GM23338 (cell line): Measurements from ENCODE around the gene FLT3. TPM values are rescaled to one million over a fixed set of nuclear protein-coding genes. Genes with fewer than 3 reads are reported as not detected.

ENCODE experiments used
- ATAC-seq: fragments of 200-7000 bp; cut with Tn5 transposase; 3 replicates; pipeline ENCODE4 v1.9.1; 2020
- DNase-seq: peaks from one replicate; pipeline ENCODE4 v3.0.0-alpha.2; 2015; ENCODE audit warnings: low spot score
- H2AFZ ChIP-seq: fragments of 200-600 bp; sonication (generic); 2 replicates; pipeline ENCODE4 v1.8.0; 2016; ENCODE audit warnings: antibody characterized with exemption, mild to moderate bottlenecking, moderate library complexity
- H3F3A ChIP-seq: fragments of 200-600 bp; sonication (generic); replicated peaks from 2 replicates; pipeline ENCODE4 v1.8.0; 2017; ENCODE audit warnings: antibody characterized with exemption, mixed run types, low read depth
- H3K27ac ChIP-seq: fragments of 200-600 bp; sonication (generic); 2 replicates; pipeline ENCODE4 v1.6.1; 2016; ENCODE audit warnings: low read depth
- H3K27me3 ChIP-seq: fragments of 200-600 bp; sonication (generic); 2 replicates; pipeline ENCODE4 v1.8.0; 2016; ENCODE audit warnings: mild to moderate bottlenecking, mixed run types, moderate library complexity; ENCODE audit not compliant: insufficient read depth
- H3K36me3 ChIP-seq: fragments of 200-600 bp; sonication (generic); 2 replicates; pipeline ENCODE4 v1.8.0; 2016; ENCODE audit warnings: mild to moderate bottlenecking; ENCODE audit not compliant: insufficient read depth
- H3K4me1 ChIP-seq: fragments of 200-600 bp; sonication (generic); 2 replicates; pipeline ENCODE4 v1.8.0; 2016; ENCODE audit warnings: mild to moderate bottlenecking, moderate library complexity; ENCODE audit not compliant: insufficient read depth
- H3K4me2 ChIP-seq: fragments of 200-600 bp; sonication (generic); 2 replicates; pipeline ENCODE4 v1.7.1; 2017; ENCODE audit warnings: mixed run types
- H3K4me3 ChIP-seq: fragments of 200-600 bp; sonication (generic); 2 replicates; pipeline ENCODE4 v1.6.1; 2016; ENCODE audit warnings: mixed run types
- H3K79me2 ChIP-seq: fragments of 200-600 bp; sonication (generic); replicated peaks from 2 replicates; pipeline ENCODE4 v1.8.0; 2017; ENCODE audit warnings: mild to moderate bottlenecking; ENCODE audit not compliant: insufficient read depth
- H3K9me2 ChIP-seq: fragments of 200-600 bp; sonication (generic); 2 replicates; pipeline ENCODE4 v1.8.0; 2017; ENCODE audit not compliant: insufficient read depth
- H4K20me1 ChIP-seq: fragments of 200-600 bp; sonication (generic); replicated peaks from 2 replicates; pipeline ENCODE4 v1.8.0; 2017; ENCODE audit warnings: mild to moderate bottlenecking; ENCODE audit not compliant: insufficient read depth
- H3K27ac Mint-ChIP-seq: 2 replicates; pipeline ENCODE4 v1.8.0; 2020; ENCODE audit warnings: inconsistent platforms, mild to moderate bottlenecking, moderate library complexity, mixed read lengths
- H3K27me3 Mint-ChIP-seq: 3 replicates; pipeline ENCODE4 v1.8.0; 2022; ENCODE audit warnings: low read depth, mild to moderate bottlenecking, moderate library complexity, mixed read lengths, inconsistent platforms; ENCODE audit not compliant: insufficient read depth, poor library complexity
- H3K36me3 Mint-ChIP-seq: 3 replicates; pipeline ENCODE4 v1.8.0; 2021; ENCODE audit warnings: low read depth, mild to moderate bottlenecking, inconsistent platforms, moderate library complexity, mixed read lengths
- H3K4me1 Mint-ChIP-seq: 3 replicates; pipeline ENCODE4 v1.8.0; 2020; ENCODE audit warnings: mild to moderate bottlenecking, inconsistent platforms, mixed read lengths
- H3K4me3 Mint-ChIP-seq: 3 replicates; pipeline ENCODE4 v1.8.0; 2021; ENCODE audit warnings: moderate library complexity, mild to moderate bottlenecking, inconsistent platforms, mixed read lengths
- H3K9me3 Mint-ChIP-seq: 3 replicates; pipeline ENCODE4 v1.8.0; 2020; ENCODE audit warnings: moderate library complexity, mild to moderate bottlenecking, inconsistent platforms, mixed read lengths
- CREB1 ChIP-seq: fragments of 250-450 bp; sonication (Bioruptor Pico); IDR thresholded peaks from 2 replicates; pipeline ENCODE4 v1.5.0; 2020; ENCODE audit warnings: low read depth, mild to moderate bottlenecking, moderate library complexity
- EZH2 ChIP-seq: fragments of 200-600 bp; sonication (generic); IDR thresholded peaks from one replicate; pipeline ENCODE4 v1.8.0; 2017; ENCODE audit warnings: antibody characterized with exemption, mild to moderate bottlenecking, low read depth; ENCODE audit not compliant: unreplicated experiment
- EZH2phosphoT487 ChIP-seq: fragments of 200-600 bp; sonication (generic); IDR thresholded peaks from one replicate; pipeline ENCODE4 v1.8.1; 2018; ENCODE audit warnings: antibody characterized with exemption; ENCODE audit not compliant: unreplicated experiment
- JUNB ChIP-seq: IDR thresholded peaks from one replicate; pipeline ENCODE4 v1.6.1; 2016; ENCODE audit warnings: antibody characterized with exemption; ENCODE audit not compliant: unreplicated experiment
- NANOG ChIP-seq: IDR thresholded peaks from 2 replicates; pipeline ENCODE4 v1.6.1; 2016; ENCODE audit warnings: antibody characterized with exemption, borderline replicate concordance
- POLR2AphosphoS5 ChIP-seq: IDR thresholded peaks from 2 replicates; pipeline ENCODE4 v1.6.1; 2016; ENCODE audit warnings: antibody characterized with exemption, low read depth
- STAT1 ChIP-seq: IDR thresholded peaks from one replicate; pipeline ENCODE4 v1.6.1; 2016; ENCODE audit warnings: antibody characterized with exemption; ENCODE audit not compliant: unreplicated experiment
- ZNF114 ChIP-seq: fragments of 250-450 bp; sonication (Bioruptor Pico); IDR thresholded peaks from 2 replicates; pipeline ENCODE4 v1.5.0; 2020; ENCODE audit warnings: mild to moderate bottlenecking, moderate library complexity
- long read RNA-seq: library from polyadenylated mRNA; unstranded; transcript quantifications from one replicate; pipeline ENCODE4 v2.0.0, GENCODE V29; 2020; ENCODE audit not compliant: unreplicated experiment
- polyA plus RNA-seq: library from polyadenylated mRNA; unstranded; fragments of >200 nt; fragmentation: Nextera tagmentation; extraction: Ambion mirVana; gene quantifications from 2 replicates; pipeline ENCODE4 v1.2.1, GENCODE V29; 2016
- total RNA-seq: library from RNA; depleted of rRNA; stranded (reverse); fragments of >200 nt; shearing (Covaris generic); gene quantifications from 2 replicates; pipeline ENCODE4 v1.2.3, GENCODE V29; 2014; rRNA removed
- TF ChIP-seq, protein P1 (sequence below): IDR thresholded peaks from one replicate; pipeline ENCODE4 v1.6.1; 2018; ENCODE audit warnings: antibody characterized with exemption; ENCODE audit not compliant: unreplicated experiment
- TF ChIP-seq, protein P2 (sequence below): fragments of 250-450 bp; sonication (Bioruptor Pico); IDR thresholded peaks from 2 replicates; pipeline ENCODE4 v1.5.0; 2020; ENCODE audit warnings: mild to moderate bottlenecking, moderate library complexity
- TF ChIP-seq, protein P3 (sequence below): IDR thresholded peaks from 2 replicates; pipeline ENCODE4 v1.6.1; 2016; ENCODE audit warnings: antibody characterized with exemption
- TF ChIP-seq, protein P4 (sequence below), 2 experiments: fragments of 200-600 bp in 1 of 2; sonication (generic) in 1 of 2; conservative IDR thresholded peaks; 2 replicates each; pipeline versions ENCODE4 v1.5.1 to v1.6.1; 2016 to 2017; ENCODE audit warnings: antibody characterized with exemption in 2 of 2, low read depth in 2 of 2, mild to moderate bottlenecking in 2 of 2, moderate library complexity in 1 of 2

The FLT3 gene
- 0.17 and 0.66 TPM in 2 replicates for total RNA-seq
- polyA plus RNA-seq = 0.23 and 0.44 TPM in 2 replicates
- long read RNA-seq, partial matches to known transcripts = 0 of 1 reads
- long read RNA-seq, other reads (novel, unspliced or antisense) = 1 of 1 reads

DNA sequence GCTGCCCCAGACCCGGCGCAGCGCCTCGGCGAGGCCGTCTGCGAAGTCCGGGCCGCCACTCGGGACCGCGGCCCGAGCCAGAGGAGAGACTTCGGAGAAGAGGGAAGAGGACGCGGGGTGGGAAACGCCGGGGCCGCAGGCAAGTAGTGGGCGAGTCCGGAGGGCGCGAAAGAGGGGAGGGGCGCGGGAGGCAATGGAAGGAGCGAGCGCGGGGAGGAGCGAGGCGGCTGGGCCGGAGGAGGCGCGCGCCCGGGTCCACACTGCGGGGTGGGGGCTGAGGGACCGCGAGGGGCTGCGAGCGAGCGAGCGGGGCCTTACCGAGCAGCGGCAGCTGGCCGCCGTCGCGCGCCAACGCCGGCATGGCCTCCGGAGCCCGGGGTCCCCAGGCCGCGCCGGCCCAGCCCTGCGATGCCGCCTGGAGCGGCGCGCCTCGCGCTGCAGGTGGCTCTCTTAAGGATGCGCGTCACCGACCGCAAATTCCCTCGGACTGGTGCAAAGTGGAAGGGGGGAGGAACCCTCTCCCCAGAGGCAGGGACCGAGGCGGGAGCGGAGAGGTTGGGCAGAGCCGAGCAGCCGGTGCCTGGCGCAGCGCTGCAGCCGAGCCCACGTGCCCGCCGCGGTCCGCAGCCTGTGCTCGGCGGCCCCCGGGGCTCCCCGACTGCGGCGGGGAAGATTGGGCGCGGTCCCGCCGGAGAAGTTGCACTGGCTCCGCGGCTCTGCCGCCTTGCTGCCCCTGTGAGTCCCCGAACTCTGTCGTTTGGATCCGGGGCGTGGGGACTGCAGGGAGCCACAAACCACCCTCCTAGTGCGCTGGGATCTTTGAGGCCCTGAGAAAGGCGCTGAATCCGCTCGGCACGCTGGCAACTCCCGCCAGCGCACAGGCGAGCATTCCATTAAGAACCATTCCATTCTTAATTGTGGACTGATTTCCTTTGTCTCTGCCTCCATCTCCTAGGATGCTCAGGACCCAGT lies at the start of gene FLT3:
TSS of gene FLT3 (minus strand) at position 427 of the 972 bp plus-strand sequence. CDS start at position 361, 66 bp downstream.
- 0 out of 2 replicates have a peak, but pooled peaks cover 3% of the 10 kb centered on the region for H3F3A ChIP-seq
- no peaks in the 10 kb centered on the region for H4K20me1 ChIP-seq
- peak within 1 kb of the TSS; percentile 67 for H2AFZ ChIP-seq
- peaks cover 38% of the 10 kb centered on the region for H3K27me3 Mint-ChIP-seq
- peak within 1 kb of the TSS; percentile 82 for H3K4me3 ChIP-seq
- H3K4me1 Mint-ChIP-seq = peaks cover 9% of the 10 kb centered on the region
- H3K4me2 ChIP-seq = peak within 1 kb of the TSS; percentile 82
- DNase-seq (peak; percentile 84), ATAC-seq (peak; percentile 87)
- no peak within 1 kb of the TSS for H3K27ac ChIP-seq
- no peak within 1 kb of the TSS for H3K27ac Mint-ChIP-seq
- H3K9me2 ChIP-seq = no peaks in the 10 kb centered on the region
- no peaks in the 10 kb centered on the region for H3K36me3 Mint-ChIP-seq
- H3K4me1 ChIP-seq = peaks cover 6% of the 10 kb centered on the region
- H3K4me3 Mint-ChIP-seq = peak within 1 kb of the TSS; percentile 78
- no peaks in the 10 kb centered on the region for H3K36me3 ChIP-seq
- no peaks in the 10 kb centered on the region; the same call in 2 of the 3 replicates for H3K9me3 Mint-ChIP-seq
- no peaks in the 10 kb centered on the region for H3K79me2 ChIP-seq
- H3K27me3 ChIP-seq = peaks cover 64% of the 10 kb centered on the region
- TF ChIP-seq JUNB (no peak), EZH2 (peak; percentile 66), ZNF114 (no peak), STAT1 (no peak), CREB1 (CRISPR knock-in tag) (peak; percentile 45; the same call in 1 of the 2 replicates), POLR2AphosphoS5 (no peak), NANOG (no peak), EZH2phosphoT487 (no peak)
- TF ChIP-seq, protein P1, sequence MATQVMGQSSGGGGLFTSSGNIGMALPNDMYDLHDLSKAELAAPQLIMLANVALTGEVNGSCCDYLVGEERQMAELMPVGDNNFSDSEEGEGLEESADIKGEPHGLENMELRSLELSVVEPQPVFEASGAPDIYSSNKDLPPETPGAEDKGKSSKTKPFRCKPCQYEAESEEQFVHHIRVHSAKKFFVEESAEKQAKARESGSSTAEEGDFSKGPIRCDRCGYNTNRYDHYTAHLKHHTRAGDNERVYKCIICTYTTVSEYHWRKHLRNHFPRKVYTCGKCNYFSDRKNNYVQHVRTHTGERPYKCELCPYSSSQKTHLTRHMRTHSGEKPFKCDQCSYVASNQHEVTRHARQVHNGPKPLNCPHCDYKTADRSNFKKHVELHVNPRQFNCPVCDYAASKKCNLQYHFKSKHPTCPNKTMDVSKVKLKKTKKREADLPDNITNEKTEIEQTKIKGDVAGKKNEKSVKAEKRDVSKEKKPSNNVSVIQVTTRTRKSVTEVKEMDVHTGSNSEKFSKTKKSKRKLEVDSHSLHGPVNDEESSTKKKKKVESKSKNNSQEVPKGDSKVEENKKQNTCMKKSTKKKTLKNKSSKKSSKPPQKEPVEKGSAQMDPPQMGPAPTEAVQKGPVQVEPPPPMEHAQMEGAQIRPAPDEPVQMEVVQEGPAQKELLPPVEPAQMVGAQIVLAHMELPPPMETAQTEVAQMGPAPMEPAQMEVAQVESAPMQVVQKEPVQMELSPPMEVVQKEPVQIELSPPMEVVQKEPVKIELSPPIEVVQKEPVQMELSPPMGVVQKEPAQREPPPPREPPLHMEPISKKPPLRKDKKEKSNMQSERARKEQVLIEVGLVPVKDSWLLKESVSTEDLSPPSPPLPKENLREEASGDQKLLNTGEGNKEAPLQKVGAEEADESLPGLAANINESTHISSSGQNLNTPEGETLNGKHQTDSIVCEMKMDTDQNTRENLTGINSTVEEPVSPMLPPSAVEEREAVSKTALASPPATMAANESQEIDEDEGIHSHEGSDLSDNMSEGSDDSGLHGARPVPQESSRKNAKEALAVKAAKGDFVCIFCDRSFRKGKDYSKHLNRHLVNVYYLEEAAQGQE = no peak
- TF ChIP-seq, protein P2, sequence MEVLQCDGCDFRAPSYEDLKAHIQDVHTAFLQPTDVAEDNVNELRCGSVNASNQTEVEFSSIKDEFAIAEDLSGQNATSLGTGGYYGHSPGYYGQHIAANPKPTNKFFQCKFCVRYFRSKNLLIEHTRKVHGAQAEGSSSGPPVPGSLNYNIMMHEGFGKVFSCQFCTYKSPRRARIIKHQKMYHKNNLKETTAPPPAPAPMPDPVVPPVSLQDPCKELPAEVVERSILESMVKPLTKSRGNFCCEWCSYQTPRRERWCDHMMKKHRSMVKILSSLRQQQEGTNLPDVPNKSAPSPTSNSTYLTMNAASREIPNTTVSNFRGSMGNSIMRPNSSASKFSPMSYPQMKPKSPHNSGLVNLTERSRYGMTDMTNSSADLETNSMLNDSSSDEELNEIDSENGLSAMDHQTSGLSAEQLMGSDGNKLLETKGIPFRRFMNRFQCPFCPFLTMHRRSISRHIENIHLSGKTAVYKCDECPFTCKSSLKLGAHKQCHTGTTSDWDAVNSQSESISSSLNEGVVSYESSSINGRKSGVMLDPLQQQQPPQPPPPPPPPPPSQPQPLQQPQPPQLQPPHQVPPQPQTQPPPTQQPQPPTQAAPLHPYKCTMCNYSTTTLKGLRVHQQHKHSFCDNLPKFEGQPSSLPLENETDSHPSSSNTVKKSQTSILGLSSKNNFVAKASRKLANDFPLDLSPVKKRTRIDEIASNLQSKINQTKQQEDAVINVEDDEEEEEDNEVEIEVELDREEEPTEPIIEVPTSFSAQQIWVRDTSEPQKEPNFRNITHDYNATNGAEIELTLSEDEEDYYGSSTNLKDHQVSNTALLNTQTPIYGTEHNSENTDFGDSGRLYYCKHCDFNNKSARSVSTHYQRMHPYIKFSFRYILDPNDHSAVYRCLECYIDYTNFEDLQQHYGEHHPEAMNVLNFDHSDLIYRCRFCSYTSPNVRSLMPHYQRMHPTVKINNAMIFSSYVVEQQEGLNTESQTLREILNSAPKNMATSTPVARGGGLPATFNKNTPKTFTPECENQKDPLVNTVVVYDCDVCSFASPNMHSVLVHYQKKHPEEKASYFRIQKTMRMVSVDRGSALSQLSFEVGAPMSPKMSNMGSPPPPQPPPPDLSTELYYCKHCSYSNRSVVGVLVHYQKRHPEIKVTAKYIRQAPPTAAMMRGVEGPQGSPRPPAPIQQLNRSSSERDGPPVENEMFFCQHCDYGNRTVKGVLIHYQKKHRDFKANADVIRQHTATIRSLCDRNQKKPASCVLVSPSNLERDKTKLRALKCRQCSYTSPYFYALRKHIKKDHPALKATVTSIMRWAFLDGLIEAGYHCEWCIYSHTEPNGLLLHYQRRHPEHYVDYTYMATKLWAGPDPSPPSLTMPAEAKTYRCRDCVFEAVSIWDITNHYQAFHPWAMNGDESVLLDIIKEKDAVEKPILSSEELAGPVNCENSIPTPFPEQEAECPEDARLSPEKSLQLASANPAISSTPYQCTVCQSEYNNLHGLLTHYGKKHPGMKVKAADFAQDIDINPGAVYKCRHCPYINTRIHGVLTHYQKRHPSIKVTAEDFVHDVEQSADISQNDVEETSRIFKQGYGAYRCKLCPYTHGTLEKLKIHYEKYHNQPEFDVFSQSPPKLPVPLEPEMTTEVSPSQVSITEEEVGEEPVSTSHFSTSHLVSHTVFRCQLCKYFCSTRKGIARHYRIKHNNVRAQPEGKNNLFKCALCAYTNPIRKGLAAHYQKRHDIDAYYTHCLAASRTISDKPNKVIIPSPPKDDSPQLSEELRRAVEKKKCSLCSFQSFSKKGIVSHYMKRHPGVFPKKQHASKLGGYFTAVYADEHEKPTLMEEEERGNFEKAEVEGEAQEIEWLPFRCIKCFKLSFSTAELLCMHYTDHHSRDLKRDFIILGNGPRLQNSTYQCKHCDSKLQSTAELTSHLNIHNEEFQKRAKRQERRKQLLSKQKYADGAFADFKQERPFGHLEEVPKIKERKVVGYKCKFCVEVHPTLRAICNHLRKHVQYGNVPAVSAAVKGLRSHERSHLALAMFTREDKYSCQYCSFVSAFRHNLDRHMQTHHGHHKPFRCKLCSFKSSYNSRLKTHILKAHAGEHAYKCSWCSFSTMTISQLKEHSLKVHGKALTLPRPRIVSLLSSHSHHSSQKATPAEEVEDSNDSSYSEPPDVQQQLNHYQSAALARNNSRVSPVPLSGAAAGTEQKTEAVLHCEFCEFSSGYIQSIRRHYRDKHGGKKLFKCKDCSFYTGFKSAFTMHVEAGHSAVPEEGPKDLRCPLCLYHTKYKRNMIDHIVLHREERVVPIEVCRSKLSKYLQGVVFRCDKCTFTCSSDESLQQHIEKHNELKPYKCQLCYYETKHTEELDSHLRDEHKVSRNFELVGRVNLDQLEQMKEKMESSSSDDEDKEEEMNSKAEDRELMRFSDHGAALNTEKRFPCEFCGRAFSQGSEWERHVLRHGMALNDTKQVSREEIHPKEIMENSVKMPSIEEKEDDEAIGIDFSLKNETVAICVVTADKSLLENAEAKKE (CRISPR knock-in tag) = no peak
- TF ChIP-seq, protein P3, sequence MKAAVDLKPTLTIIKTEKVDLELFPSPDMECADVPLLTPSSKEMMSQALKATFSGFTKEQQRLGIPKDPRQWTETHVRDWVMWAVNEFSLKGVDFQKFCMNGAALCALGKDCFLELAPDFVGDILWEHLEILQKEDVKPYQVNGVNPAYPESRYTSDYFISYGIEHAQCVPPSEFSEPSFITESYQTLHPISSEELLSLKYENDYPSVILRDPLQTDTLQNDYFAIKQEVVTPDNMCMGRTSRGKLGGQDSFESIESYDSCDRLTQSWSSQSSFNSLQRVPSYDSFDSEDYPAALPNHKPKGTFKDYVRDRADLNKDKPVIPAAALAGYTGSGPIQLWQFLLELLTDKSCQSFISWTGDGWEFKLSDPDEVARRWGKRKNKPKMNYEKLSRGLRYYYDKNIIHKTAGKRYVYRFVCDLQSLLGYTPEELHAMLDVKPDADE = no peak
- TF ChIP-seq, protein P4, sequence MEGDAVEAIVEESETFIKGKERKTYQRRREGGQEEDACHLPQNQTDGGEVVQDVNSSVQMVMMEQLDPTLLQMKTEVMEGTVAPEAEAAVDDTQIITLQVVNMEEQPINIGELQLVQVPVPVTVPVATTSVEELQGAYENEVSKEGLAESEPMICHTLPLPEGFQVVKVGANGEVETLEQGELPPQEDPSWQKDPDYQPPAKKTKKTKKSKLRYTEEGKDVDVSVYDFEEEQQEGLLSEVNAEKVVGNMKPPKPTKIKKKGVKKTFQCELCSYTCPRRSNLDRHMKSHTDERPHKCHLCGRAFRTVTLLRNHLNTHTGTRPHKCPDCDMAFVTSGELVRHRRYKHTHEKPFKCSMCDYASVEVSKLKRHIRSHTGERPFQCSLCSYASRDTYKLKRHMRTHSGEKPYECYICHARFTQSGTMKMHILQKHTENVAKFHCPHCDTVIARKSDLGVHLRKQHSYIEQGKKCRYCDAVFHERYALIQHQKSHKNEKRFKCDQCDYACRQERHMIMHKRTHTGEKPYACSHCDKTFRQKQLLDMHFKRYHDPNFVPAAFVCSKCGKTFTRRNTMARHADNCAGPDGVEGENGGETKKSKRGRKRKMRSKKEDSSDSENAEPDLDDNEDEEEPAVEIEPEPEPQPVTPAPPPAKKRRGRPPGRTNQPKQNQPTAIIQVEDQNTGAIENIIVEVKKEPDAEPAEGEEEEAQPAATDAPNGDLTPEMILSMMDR (conservative IDR thresholded peaks at IDR 0.05; ENCODE audit: low read depth in 2 of 2) = no peak
